ENCODE data around the gene SLC6A19.
"Not testable (repeated sequence)": the region's sequence is repeated elsewhere in the genome, so short reads cannot be mapped to it uniquely, and the experiment has no call there.

The SLC6A19 gene

DNA sequence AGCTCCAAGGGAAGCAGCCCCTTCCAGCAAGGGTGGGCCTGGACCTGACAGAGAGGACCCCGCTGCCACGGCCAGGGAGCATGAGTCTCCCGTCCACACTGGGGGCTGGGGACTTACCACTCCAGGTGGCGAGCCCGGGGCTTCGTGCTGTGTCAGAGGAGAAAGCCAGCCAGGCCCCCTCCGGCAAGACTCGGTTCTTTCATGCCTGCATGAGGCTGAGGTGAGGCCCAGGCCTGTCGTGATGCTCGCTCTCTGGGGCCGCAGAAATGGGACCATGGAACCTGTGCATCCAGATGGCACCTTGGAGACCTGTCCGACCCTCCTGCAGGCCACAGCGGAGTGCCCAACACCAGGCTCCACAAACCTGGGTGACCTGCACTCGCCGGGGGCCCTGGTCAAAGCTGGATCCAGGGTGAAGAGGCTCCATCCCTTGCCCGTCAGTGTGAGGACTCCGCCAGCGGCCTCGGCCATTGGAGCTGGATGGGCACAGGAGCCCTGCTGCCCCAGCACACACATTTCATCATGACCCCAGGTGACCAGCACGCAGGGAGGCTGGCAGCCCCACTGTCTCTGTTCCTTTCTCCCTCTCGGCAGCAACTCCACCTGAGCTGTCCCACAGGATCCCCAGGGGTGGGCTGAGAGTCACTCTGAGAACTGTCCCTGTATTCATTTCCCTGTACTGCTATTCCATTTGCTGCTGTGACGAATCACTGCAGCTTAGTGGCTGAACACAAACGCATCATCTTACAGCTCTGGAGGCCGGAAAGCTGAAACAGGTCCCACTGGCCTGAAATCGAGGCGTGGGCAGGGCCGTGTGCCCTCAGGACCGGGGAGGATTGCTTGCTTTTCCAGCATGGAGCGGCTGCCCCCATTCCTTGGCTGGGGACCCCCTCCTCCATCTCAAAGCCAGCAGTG, 48.2 kb downstream of the SLC6A19 start:
- DNase-seq = no peak

DNA sequence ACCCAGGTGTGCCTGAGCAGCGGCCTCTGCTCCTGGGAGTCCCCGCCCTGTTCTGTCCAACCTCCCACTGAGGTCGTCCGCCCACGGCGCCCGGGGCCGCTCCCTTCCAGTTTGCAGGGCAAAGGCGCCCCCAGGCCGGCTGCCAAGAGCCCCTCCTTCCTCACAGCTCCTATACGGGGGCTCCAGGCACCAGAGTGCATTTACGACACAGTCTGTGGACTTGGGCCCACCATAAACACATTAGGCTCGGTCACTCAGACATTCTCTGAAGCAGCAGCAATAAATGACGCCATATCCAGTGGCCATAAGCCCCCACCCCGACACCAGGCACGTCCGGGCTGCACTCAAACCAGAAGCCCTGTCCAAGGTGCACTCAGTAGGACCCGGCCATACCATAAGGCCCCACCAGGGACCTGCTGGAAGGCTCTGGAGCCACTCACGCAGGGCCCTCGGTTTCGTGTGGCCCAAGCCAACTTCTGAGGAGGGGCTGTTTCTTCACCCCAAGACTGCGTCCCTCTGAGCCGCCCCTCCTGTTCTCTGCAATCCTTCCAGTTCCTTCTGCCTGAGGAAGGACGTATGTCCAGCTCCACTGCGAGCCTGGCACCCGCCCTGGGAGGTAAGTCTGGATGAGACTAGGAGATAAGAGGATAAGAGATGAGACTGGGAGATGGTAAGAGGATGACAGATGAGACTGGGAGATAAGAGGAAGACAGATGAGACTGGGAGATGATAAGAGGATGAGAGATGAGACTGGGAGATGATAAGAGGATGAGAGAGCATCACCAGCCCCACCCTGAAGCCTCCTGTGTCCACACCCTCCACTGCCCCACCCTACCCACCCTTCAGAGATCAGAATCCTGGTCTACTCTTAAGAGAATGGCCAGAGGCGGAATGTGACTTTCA, 50.5 kb downstream of the SLC6A19 start:
- DNase-seq = no peak

DNA sequence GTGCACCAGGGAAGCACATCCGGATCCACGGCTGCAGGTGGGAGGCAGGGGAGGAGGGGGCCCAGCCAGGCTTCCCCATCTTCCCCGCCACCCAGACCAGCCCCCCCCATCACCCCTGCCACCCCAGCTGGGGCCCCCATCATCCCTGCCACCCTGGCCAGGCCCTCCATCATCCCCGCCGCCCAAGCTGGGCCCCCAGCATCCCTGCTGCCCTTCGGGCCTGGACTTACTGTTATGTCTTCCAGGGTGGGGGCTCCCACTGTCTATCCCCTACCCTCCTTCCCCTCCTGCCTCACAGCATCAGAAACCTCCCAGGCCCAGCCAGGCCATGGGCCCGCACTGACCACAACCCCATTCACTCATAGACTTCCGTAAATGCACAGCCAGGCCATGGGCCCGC, 51.3 kb downstream of the SLC6A19 start:
- no peak for DNase-seq

DNA sequence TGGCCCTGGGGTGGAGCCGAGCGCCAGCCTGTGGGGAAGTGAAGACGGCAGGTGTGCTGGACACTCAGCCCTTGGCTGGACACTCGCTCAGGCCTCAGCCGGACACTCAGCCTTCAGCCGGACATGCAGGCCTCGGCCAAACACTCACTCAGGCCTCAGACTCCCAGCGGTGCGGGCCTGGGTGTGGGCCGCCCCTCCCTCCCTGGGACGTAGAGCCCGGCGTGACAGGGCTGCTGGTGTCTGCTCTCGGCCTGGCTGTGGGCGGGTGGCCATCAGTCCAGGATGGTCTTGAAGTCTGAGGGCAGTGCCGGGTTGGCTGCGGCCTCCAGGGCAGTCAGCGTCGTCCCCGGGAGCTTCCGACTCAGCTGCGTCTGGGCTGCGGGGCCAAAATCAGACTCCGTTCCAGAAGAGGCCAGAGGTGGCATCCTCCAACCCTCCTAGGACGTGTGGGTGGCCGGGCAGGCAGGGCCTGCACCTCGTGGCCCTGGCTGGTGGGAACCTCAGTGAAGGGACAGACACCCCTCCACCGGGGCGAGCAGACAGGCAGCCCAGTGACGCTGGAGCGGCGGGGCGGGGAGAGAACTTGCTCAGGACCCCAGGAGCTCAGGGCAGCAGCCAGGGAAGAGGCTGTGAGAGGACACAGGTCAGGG, 52.2 kb downstream of the SLC6A19 start:
- no peak for DNase-seq

DNA sequence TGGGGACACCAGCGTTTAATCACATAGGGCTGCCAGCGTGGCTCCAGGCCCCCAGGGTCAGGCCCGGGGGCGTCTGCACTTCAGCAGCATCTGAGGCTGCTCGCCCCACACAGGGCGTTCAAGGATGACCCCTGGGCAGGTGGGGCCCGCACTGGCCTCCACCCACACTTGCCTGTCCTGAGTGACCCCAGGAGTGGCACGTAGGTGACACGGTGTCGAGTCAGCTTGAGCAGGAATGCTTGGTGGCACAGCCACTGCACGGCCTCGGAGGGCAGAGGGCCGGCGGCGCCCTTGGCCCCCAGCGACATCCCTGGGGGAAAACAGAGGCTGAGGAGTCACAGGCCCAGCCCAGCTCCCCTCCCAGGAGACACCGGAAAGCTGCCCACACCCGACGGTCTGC, 52.8 kb downstream of the SLC6A19 start:
- no peak for DNase-seq

DNA sequence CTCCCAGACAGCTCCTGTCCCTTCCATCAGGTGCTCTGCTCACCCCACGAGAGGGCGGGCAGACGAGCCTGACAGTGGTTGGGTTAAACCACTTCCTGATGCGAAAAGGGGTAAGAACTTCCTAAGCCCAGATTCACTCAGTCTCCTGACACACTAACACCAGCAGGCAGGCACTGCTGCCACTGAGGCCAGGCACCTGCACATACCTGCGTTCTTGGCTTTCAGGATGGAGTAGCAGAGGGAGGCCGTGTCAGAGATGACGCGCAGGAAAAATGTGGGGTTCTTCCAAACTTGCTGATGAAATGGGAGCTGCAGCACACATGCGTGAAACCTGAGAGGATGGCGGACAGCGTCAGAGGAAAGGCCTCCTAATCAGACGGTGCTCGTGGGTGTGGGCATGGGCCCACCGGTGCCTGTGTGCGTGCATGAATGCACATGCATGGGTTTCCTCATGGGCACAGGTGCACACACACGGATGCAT, 53.7 kb downstream of the SLC6A19 start:
- peak; percentile 22 for DNase-seq

DNA sequence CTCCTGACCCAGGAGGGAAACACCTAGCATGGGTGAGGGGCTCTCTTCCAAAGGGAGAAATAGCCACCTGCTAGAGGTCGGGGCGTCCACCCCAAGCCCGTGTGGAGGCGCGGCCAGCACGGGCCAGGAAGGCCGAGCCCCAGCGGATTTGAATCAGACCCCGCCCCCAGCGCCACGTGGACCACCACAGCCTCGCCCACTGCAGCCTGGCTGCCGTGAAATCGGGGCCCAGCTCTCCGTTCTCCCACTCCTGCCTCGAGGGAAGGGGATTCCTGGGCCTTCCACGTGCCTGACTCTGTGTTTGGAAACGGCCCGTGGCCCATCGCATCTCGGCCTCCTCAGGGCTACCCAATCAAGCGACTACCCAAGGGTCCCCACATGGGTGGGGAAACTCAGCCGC, 55.4 kb downstream of the SLC6A19 start:
- DNase-seq = no peak

DNA sequence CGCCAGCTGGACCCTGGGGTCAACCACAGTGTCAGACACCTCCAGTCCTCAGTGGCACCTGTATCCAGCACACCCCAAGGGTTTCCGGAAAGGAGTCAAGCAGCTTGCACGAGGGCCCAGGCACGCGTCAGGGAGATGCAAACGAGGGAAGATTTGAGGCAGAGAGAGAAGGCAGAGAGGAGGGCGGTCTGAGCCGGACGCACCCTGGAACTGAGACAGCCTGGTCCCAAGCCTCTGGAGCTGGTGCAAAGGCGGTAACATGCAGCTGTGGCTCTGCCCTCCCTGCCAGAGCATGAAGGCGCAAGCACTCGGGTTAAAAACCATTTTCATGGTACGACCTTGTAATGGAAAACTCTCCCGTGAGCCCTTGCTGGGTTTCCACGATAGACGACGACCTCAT, 56.0 kb downstream of the SLC6A19 start:
- no peak for DNase-seq

DNA sequence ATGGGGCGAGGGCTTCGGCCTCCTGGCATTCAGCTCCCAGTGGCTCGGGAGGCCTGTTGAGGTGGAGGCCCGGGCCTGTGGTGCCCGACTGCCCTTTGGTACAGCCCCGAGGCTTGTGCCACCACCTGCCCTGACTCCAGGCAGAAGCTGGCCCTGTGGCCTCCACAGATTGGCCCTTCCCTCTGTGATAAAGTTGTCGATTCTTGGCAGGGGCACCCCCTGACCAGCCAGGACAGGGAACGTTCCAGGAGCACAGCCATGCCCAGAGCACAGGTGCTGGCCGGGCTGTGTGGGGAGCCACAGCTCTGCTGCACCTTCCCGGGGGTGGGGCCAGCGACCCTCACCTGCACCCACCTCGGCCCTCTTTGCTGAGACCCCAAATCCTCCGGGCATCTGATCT, 56.4 kb downstream of the SLC6A19 start:
- no peak for DNase-seq

DNA sequence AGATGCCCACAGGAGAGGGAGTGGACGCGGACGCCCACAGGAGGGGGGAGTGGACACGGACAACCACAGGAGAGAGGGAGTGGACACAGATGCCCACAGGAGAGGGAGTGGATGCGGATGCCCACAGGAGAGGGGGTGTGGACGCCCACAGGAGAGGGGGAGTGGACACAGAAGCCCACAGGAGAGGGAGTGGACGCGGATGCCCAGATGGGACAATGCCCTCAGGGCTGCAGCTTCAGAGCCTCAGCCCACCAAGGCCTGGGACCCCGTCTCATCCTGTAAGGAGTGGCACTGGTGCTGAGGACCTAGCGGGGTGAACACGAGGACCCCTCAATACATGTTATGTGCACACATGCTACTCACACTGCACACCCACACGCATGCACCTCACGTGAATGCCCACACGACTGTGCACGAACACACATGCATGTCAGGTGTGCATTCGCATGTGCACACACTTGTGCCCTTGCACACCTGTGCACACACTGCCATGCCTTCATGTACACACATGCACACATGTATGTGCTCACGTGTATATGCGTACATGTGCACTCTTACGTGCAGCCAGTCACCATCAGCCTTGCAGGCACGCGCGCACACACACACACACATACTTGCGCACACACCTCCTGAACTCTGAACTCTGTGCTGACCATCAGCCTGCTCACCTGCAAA, 58.5 kb downstream of the SLC6A19 start:
- no peak for DNase-seq

DNA sequence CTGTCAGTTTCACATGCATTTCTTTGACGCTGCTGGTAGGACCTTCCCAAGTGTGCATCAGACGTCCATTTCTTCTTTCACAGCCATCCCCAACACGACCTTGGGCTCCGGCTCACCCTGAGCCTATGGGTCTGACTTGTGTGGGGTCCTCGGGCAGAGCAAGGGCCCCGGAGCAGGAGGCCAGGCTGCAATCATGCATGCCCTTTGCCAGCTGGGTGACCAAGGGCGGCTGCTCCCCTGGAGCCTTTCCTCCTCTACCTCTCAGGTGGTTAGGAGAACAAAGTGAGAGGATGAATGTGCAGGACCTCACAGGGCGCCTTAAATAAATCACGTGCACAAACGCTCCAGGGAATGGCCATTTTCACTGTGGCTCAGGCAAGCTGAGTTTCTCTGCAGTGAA, 60.2 kb downstream of the SLC6A19 start:
- DNase-seq = no peak

DNA sequence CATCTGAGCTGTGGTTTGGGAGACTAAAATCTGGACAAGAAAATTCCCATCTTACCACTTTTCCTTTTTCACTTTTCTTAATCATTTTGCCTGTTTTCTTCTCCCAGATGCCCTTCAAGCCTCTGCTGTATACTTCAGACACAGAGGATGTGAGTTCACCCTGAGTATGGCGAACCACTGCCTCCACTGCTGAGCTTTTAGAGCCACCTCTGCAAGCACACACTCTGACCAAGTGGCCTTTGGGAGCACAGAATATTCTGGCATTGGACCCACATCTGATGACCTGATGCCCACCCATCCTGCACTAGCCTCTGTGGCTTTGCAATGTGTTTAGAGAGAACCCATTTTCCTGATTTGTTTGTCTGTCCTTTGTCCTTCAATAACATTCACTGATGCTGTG, 61.0 kb downstream of the SLC6A19 start:
- no peak for DNase-seq

DNA sequence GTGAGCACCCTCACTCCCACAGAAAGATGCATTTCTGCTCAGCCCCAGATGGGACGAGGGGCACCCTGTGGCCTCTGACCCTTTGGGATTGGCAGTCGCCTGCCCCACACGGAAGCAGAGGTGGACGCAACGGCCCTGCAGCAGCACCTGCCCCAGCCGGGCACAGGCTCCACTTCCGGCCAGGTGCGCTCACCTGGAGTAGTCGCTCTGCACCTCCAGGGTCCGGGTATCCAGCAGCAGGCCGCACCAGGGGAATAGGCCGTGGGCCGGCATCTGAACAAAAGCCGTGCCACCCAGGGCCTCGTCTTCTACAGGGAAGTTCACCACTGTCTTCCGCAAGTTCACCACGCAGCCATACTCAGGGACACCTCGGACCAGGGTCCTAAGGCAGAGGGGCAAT, 62.8 kb downstream of the SLC6A19 start:
- DNase-seq = no peak

DNA sequence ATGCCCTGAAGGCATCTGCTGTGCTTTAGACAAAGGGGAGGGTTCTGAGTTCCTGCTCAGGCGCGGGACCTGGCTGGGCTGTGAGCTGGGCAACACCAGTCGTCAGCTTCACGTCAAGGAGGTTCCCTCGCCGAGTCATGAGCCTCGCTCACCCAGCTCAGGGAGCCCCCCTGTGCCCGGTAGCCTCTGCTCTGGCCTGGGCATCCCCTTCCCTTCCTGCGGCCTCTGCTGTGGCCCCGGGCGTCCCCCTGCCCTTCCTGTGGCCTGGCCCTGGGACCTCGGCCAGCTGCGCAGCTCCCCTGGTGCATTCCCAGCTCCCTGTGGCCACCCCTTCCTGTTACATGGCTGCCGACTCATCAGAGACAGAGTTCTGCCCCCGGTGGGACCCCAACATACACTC, 63.6 kb downstream of the SLC6A19 start:
- no peak for DNase-seq

DNA sequence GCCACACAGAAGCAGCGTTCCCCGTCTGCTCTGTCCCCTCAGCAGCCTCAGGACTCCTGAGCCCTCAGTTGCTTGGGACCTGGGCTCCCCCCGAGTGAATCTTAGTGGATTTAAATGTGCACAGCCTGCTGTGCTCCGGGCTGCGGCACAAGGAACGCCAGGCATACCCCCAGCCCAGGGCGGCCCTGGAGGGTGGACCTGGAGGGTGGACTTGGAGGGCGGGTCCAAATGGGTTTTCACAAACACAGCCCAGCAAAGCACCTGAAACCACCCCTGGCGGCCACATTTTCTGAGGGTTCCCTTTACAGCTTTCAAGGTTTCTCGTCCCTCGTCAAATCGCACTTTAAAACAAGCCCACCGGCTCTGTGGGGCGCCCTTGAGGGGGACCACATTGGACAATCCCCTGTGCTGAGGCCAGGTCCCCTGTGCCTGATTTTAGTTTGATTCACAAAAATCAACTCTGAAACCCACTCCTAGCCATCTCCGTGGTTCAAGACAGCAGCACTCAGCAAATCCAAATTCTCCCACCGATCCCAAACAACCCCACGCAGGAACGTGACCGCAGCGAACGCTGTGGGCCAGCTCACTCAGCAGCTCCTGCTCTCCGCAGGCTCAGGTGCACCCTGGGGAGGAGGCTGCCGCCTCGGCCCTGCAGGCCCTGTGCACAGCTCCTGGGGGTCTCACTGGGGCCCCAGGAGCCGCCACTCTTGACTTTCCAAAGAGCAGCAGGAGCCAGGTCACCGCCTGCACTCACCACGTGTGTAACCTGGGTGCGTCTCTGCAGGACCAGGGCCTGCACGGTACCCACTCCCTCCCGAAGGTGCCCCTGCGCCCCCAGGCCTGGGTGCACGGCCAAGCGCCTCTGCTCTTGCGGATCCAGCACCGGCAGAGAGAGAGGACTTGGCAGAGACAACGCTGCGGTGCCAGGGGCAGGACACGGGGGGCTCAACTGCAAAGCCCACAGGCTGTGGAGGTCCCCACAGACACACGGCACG, 64.4 kb downstream of the SLC6A19 start:
- DNase-seq = no peak

DNA sequence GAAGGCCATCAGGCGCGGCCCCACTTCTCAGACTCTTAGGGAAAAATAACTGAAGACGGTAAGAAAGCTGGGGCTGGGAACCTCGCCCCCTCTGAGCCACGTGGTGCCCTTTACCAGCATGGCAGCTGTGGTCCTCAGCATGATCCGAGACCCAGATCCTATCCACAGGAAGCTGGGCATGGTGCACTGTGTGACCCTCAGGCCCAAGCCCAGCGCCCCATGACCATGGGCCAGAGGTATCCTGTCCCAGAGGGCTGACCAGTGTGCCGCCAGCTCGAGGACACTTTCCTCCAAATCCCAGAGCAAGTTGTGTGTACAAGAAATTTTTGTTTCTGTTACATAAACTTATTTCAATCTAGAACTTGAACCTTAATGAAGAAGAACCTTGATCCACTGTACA, 65.4 kb downstream of the SLC6A19 start:
- no peak for DNase-seq

DNA sequence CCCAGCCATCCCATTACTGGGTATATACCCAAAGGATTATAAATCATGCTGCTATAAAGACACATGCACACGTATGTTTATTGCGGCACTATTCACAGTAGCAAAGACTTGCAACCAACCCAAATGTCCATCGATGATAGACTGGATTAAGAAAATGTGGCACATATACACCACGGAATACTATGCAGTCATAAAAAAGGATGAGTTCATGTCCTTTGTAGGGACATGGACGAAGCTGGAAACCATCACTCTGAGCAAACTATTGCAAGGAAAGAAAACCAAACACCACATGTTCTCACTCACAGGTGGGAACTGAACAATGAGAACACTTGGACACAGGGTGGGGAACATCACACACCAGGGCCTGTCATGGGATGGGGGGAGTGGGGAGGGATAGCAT, 66.1 kb downstream of the SLC6A19 start:
- DNase-seq = not testable (repeated sequence)

DNA sequence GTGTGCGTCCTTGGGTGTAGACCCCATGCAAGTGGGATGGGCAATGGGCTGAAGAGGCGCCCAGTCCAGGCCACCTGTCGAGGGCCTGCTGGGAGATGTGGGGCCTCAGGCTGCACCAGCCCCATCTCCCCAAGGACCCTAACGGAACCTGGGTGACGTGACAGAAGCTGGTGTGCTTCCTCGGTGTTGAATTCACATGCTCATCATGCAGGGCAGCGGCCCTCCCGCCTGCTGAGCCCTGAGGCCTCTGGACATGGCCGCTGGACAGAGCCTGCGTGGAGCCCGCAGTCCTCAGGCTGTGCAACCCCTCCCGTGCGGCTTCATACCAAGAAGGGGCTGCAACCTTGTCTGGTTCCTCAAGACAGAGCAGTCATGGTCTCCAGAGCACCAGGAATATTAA, 66.7 kb downstream of the SLC6A19 start:
- no peak for DNase-seq

DNA sequence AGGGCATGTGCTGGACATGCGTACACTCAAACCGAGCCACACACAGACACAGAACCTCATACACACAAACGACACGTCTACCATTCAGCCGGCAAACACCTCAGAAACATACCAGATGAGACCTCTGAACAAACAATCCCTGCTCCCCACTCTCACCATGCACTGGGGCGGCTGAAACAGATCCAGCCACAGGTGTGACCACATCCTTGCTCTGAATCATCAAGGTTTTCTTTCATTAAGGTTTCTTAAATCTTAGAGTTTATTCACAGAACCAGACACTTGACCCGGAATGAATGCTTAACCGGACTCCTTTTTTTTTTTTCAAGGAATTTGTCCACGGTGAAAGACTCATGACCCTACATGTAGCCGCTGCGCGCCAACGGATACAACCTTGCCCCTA, 67.3 kb downstream of the SLC6A19 start:
- peak; percentile 41 for DNase-seq

DNA sequence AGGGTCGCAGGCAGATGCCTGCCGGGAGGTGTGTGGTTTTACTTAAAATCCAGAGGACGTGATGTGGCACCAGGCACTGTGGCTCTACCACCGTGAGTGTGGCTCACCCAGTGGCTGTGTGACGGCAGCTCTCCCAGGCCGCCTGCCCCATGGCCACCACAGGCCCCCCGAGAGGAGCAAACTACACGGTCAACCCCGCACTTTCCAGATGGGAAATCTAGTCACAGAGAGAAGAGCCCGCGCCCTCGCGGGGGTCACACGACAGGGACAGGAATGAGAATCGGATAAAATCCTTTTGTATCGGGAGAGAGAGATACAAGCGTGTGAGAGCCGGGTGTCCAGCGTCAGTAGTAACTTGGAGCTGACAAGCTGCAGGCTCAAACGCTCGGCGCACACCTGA, 69.0 kb downstream of the SLC6A19 start:
- DNase-seq = no peak
